NCI-H1930 (cell line): Measurements from ENCODE around the gene NADSYN1.

Experiments used
- DNase-seq, 2 experiments: peaks; one replicate each; lab custom pipeline; 2025; lab: John Stamatoyannopoulos, UW

Gene NADSYN1

DNA sequence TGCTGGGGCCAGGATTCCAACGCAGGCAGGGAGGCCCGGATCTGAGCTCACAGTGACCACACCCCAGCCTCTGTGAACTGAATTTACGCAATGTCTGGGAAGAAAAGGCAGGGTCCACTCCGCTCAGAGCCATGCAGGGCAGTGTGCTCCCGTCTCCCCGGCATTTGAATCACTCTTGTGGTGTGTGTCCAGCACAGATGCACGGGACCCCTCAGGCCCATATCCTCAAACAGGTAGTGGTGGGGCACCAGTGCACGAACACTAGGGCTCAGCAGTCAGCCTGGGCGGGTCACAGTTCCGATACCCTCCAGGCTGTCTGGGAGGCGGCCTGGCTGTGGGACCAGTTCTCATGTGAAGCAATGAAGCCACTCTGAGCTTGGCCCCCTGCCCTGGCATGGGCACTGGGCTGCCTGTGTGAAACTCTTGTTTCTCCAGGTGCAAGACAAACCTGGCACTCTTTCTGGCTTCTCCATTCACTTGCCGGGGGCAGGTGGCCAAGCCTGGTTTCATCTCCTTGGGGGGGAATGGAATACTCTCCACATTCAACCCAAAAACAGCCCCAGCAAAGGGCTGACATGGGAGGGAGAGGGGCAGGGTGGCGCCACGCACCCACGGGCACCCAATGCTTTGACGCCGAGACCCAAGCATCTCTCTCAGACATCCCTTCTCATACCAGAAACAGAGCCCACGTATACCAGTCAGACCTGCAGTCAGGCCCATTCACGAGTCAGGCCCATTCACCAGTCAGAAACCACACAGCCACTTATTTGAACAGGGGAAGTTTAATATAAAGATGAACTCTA is 19.2 kb upstream of the NADSYN1 start:
- DNase-seq = no peak

DNA sequence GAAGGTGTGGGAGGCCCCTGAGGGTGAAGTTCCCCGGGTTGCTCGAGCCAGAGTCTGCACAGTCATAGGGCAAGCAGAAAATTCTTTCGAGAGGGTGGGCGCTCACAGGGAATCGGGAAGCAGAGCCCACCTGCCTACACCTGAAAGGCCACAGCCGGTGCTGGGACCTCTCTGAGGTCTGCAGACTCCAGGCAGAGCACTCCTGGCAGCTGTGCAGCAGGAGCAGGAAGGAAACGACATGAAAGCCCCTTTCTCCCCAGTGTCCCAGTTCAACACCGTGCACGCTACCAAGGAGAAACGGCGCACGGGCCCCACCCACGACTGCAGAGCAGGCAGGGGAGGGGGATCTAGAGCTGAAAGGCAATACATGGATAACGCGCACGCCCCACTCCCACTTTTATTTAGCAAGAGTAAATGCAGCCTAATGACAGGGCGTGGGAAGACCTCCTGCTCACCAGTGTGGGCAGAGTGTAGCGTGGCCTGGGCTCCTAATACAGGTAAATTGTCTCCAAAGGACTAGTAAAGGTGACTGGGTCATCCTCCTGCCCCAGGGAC is 18.4 kb upstream of the NADSYN1 start:
- no peak for DNase-seq

DNA sequence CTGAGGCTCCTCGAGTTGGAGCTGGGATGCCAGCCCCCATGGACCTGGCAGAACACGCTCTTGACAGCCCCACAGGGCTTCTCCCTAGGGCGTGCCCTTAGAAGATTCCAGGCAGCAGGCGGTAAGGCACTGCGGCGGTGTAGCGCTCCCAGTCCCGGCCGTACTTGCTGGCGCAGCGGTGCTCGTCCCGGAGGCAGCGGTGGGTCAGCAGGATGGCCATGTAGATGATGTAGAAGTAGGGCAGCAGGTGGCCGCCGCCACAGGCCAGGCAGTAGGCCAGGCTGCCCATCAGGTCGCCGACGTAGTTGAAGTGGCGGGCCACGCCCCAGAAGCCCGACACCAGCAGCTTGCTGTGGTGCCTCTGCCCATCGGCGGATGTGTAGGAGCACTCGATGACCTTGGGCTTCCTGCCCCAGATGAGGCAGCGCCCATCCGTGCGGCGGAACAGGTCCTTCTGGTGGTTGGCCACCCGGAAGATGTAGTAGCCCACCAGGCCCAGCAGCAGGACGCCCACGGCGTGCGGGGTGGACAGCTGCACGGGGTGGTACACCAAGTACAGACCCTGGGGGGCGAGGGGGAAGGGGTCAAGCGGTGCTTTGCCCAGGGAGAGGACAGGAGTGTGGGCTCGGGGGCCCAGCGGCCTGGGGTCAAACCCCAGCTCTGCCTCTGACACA is 17.6 kb upstream of the NADSYN1 start:
- DNase-seq = no peak

DNA sequence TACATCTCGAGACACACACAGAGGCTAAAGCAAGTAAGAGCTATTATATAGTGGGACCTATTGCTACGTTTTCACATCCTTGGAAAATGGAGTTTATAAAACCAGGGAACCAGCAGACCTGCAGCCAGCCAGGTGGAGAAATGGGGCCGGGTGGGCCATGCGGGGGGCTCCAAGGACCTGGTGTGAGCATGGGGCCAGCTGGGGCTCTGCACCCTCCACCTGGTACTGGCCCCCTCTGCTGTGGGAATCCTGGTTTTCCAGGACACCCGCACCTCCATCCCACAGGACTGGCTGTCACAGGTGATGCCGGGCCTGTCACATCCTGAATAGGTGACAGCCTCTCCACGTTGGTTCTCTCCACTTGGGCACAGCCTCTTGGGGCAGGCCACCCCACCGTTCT is 16.1 kb upstream of the NADSYN1 start:
- DNase-seq = no peak

DNA sequence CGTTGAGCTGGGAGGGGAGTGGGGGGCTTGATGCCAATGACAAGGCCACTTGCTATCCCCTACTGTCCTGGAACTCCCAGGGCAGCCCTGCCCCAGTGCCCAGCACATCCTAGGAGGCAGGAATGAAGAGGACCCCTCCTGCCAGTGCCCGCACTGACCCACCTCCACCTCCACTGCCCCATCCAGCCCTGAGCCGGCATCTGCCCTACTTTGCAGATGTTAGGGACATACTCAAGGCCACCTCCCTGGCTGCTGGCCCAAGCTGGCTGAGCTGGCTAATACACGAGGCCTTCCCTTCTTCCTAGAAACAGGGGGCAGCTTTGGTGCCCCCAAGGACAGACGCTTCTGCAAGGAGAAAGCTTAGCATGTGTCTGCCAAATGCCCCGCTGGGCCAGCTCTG is 15.6 kb upstream of the NADSYN1 start:
- DNase-seq = no peak

DNA sequence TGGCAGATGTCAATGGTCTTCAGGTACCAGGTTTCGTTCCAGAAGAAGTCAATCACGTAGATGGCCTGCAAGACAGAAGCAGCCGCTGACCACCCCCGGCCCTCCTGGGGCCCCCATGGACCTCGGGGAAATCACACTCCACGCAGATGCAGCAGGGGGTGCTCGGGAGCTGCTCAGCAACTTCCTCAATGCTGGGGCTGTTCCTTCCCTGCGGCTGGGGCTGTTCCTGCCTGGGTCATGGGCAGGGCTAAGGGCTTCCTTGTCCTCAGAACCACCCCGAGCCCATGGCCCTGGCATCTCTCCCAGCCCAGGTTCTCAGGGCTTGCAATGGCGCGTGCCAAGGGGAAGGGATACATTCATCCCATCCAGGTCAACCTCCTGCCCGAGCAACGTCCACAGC is 15.1 kb upstream of the NADSYN1 start:
- DNase-seq = no peak

DNA sequence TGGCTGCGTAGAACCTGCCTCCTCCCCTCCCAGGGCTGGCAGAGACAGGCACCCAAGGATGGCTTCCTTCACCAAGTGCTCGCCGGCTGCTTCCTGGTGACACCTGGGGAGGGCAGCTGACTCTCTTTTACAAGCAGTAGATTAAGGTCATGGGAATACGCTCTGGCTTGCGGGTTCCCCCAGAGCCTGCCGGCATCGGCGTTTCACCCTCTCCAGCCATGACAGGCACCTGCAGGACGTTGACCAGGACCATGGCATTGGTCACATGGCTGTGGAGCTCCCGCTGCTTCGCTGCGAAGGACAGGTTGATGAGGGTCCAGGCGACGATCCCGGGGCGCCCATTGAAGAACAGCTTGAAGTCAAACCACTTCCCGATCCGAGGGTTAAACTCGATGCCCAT is 14.4 kb upstream of the NADSYN1 start:
- no peak for DNase-seq

DNA sequence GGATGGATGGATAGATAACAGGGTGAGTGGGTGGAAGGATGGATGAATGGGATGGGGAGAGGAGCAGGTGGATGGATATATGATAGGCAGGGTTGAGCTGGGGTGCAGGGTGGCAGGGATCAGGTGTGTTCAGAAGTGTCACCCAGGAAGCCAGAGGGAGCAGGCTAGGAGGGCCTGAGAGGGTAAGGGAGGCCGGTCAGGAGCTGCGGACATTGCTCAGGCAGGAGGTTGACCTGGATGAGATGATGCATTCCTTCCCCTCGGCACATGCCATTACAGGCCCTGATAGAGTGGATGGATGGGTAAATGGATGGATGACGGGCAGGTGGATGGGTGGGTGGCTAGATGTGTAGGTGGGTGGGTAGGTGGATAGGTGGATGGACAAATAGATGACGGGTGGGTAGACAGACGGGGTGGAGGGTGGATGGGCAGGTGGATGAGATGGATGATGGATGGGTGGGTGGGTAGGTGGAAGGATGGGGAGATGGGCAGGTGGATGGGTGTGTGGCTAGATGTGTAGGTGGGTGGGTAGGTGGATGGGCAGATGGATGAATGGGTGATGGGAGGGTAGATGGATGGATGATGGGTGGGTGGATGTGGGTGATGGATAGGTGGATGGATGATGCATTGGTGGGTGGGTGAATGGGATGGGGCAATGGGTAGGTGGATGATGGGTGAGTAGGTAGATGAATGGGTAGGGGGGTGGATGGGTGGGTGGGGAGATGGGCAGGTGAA is 12.8 kb upstream of the NADSYN1 start:
- DNase-seq = no peak

DNA sequence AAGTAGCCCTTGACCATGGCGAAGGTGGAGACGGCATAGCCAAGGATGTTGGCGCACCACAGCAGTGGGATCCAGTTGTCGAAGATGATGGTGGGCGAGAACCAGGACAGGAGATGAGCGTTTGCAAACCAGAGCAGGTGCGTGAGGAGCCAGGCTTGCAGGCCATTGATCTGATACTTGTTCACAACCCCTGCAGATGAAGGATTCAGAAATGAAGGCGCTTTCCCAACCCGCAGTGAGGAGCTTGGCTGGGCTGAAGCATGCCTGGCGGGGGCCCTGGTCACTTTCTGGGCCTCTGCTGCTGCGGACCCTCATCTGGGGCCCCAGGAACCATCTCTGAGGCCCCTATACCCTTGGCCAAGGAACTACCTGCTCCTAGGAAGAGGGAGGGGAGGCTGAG is 11.8 kb upstream of the NADSYN1 start:
- DNase-seq = no peak

DNA sequence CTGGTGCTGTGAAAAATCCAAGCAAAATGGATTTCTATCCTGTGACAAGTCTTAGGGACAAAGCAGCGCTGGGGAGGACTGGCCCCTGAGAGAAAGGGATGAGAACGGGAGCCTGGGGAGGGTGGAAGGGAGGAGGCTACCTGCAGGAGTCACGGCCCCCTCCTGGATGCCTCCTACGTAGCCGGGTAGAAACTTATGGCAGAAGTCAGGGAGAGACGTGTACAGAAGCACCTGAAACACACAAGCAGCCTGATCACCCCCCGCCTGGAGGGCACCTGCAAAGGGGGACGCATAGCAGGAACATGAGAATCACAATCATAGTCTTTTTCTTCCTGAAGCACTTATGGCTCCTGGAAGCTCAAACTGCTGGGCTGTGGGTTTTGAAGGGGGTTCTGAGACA is 10.9 kb upstream of the NADSYN1 start:
- DNase-seq = no peak

DNA sequence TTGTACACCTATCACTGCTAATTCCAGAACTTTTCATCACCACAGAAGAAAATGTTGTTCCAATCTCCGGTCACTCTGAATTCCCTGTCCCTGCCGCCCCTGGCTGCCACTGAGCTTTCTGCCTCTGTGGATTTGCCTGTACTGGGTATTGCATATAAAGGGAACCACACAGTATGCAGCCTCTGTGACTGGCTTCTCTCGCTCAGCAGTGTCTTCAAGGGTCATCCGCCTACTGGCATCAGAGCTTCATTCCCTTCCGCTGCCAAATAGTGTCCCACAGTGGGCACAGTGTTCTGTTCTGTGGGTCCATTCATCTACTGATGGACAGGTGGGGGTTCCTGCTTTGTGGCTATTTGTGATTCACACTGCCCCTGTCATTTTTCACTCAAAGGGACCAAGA is 10.1 kb upstream of the NADSYN1 start:
- DNase-seq = no peak

DNA sequence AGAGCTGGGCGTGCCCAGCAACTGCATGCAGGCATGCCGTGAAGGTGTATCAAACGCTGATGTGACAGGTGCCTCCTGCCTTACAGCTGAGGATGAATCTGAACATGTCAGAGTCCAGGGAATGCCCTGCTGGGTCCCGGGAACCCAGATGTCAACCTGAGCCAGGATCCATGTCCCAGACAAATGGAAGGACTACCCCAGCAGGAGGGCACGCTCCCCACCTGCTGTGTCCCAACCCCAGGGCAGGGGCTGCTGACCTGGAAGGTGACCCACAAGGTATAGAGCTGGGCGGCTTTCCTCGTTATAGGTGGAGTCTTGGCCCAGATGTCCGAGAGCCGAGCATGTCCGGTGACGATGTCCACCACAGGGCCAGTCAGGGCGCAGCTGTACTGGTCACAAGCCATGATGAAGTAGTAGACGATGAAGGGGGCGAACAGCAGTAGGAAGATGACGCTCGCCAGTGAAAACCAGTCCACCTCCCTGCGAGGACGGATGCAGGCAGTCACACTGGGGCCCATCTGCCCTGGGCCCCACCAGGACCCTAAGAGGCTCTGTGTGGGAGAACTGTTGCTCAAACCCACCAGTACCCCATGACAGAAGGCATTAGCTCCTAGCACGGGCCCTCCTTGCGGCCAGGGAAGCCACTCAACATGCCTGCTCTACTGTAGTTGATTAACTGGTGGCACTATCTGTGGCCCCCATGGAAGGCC is 9.1 kb upstream of the NADSYN1 start:
- DNase-seq = no peak

DNA sequence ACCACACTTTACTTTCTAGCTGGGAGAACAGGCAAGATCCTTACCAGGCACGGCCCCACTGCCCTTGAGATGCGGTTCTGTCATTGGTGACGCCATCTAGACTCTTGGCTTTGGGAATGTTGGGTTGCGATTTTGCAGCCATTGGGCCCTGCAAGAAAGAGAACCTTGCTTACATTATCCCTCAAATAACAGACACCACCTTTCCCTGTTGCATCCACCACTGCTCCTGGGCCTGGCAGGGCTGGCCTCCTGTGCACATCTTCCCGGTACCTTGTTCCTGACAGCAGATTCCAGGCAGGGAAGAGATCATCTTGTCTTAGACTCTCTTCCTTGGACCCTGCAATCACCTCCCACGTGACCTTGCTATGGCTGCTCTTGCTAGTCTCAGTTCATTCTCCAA is 8.2 kb upstream of the NADSYN1 start:
- no peak for DNase-seq

DNA sequence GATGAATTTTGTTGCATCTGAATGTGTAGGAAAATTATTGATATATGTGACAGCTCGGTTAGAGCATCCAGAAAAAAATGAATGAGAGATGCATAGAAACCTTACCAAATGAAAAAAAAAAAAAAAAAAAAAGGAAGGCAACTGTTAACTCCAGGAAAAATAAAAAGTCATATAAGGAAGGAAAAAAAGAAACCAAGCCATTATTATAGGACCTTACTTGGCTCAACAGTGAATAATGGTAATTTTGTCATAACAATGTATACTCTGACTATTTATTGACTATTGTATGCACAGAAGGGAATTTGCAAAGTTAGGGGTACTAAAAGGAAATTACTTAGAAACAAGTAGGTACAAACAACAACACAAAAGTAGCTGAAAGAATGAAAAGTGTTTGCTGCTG is 6.9 kb upstream of the NADSYN1 start:
- DNase-seq = no peak

DNA sequence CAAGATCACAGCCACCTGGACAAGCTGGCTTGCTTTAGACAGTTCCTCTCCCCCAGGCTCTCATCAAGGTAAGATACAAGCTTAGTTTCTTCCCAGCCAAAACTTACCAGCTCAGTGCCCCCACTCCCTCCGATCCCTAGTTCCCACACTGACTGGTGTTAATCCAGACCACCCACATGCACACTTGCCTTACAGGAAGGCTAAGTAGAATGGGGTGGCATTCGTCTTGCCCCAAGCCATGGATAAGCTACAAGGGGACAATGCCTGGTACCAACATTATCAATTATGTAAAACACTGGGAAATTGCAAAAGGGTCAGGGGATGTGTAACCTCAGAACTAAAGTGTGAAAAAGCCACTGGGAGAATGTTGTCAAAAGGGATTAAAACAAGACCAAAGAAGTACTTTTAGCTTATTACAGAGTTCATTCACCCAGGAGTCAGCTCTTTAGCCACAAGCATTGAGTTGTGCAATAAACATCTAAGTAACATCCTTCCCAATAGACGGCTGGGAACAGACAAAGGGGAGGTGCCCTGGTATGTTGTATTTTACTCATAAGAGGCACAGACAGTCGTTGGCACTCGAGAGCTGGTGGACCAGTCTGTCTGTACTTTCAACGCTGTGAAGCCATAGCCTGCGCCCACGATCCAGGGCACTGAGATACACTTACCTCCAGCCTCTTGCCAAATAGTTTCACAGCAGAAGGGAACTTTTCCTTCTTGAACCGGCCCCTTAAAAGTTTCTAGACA is 5.9 kb upstream of the NADSYN1 start:
- DNase-seq = no peak

DNA sequence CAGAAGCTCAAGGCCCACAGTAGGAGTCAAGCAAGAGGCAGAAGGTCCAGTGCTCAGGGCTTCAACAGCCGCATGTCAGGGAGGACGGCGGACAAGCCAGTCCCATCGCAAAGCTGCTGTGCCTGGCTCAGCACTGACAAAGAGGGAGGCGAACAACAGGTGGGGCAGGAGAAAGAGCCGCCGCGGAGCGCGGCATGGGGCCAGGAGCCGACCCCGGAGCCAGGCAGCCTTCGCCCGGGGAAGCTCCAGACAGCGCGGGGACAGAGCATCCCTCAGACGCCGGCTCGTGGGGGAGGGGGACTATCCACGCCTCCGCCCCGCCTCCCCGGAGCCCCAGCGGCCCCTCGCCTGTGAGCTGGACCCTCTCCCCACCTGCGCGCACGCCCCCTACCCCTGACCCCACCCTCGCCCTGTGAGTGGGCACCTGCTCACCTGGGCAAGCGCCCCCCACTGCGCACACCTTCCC is 5.2 kb upstream of the NADSYN1 start:
- peak in 1 of 2 experiments; percentile 44 for DNase-seq

DNA sequence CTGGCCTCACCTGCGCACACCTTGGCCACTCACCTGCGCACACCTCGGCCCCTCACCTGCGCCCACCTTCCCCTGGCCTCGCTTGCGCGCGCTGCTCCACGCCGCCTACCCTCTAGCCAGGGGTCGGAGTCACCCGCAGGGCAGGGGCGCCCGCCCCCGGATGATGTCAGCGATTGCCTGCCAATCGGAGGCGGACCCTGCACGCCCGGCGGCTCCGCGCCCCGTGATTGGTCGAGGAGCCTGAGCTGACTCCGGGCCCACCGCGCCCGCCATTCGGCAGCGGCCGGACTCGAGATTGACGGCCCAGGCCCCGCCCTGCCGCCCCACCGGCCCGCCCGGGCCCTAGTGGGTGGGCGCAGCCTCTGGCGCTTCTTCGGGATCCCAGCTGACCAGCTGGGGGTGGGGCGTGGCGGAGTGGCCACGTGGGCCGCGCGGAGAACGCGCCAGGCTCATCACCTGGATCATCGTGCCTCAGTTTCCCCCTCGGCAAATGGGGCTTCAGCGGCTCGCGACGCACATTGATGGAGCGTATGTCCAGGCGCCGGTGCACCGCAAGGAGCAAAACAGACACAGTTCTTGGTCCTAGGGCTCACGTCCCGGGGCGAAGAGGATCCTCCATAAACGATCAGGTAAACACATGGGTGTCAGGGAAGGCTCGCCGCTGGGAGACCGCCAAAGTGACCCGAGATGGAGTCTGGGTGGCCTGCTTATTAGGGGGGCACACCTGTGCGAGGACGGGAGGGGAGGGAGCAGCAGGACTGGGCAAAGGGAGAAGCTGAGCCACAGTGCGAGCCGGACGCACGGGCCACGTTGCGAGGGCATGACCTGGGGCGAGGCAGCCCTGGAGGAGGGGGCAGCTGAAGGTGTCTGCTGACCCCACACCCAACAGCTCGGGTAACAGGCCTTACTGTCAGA is 4.5 kb upstream of the NADSYN1 start, which contains the start of gene DHCR7:
DHCR7 (minus strand) TSS at position 137 of the 915 bp plus-strand sequence. CDS start 3,441 bp downstream, outside the sequence.
- peak; percentile 87 to 92 for DNase-seq

DNA sequence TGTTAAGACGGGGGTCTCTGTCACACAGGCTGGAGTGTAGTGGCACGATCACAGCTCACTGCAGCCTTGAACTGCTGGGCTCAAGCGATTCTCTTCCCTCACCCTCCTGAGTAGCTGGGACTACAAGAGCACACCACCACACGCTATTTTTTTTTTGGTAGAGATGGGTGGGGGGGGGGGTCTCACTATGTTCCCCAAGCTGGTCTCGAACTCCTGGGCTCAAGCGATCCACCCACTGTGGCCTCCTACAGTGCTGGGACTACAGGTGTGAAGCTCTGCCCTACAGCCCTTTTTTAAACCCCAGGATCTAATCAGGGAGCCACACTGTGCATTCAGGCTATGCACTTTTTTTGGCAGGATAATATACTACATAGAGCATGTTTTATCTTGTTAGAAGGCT is 3.4 kb upstream of the NADSYN1 start:
- no peak for DNase-seq

DNA sequence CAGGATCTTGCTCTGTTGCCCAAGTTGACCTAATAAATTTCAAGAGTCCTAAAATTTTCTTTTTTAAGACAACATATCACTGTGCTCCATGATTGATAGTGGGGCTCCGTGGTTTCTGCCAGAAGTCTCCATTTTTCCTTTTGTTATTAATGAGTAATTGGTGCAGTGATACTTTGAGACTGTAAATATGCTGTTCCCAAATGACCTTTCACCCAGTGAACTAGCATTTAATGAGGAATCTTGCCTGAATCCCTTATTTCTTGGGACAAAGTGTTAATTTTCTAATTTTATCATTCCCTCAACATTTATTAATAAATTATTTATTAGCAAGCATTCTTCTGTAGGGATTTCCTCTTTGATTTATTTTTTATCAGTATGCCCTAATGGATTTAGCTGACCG is 2.5 kb upstream of the NADSYN1 start:
- no peak for DNase-seq

DNA sequence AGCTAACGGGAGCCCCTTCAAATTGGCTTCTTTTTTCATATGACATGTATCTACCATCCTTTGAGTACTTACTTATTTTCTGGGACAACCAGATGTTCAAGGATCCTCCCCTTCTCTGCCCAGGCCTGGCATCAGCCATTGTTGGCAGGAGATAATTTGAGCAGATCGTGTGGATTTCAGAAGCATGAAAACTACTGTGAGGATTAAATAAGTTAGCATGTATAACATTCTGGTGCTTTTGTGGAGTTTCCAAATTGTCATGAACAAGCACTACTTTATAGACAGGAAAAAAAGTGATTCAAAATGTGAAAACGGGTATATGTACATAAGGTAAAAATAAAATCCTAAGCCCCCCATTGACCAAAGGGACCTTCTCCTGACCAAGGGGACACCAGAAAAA is 2.1 kb upstream of the NADSYN1 start:
- DNase-seq = no peak
